Left renal cortex interstitium (tissue), 4 donors: ENCODE results near the gene SELENOS. TPM values are rescaled to one million over a fixed set of nuclear protein-coding genes. Genes with fewer than 3 reads are reported as not detected.
"Not testable (repeated sequence)": the region's sequence is repeated elsewhere in the genome, so short reads cannot be mapped to it uniquely, and the experiment has no call there.

Experiments
- DNase-seq, 4 donors: peaks; one replicate each; pipeline ENCODE4 v3.0.0-alpha.2; 2013; ENCODE audit warnings: low read depth in 4 of 4, low spot score in 2 of 4, missing footprints in 1 of 4
- polyA plus RNA-seq, 4 donors: library from polyadenylated mRNA; unstranded; fragments of 120-200 nt; gene quantifications; one replicate each; pipeline ENCODE4 v1.2.1, GENCODE V29; 2013; ENCODE audit not compliant: insufficient read length in 4 of 4

The SELENOS gene
- polyA plus RNA-seq, 4 donors, result 56.3 to 68.6 (median 65.8) TPM

- no peak for DNase-seq
Measured at GRCh38 chr15:101310508-101310907, 33.2 kb upstream of the SELENOS start.

GRCh38 chr15:101310161-101310480, 32.8 kb upstream of the SELENOS start:
- DNase-seq, result no peak

- DNase-seq, result no peak
Measured at GRCh38 chr15:101309436-101310160, 32.3 kb upstream of the SELENOS start.

GRCh38 chr15:101308604-101309435, 31.5 kb upstream of the SELENOS start:
- no peak for DNase-seq

GRCh38 chr15:101307897-101308603, 30.8 kb upstream of the SELENOS start:
- DNase-seq, result no peak

- no peak for DNase-seq
Measured at GRCh38 chr15:101307048-101307896, 30.0 kb upstream of the SELENOS start.

- no peak for DNase-seq
Measured at GRCh38 chr15:101306341-101307047, 29.2 kb upstream of the SELENOS start.

GRCh38 chr15:101305820-101306255, 28.6 kb upstream of the SELENOS start:
- DNase-seq, result no peak

GRCh38 chr15:101303408-101303807, 26.1 kb upstream of the SELENOS start:
- no peak for DNase-seq

GRCh38 chr15:101296418-101297405, 19.4 kb upstream of the SELENOS start:
- DNase-seq, result no peak

GRCh38 chr15:101295607-101296161, 18.4 kb upstream of the SELENOS start:
- DNase-seq, result peak in 1 of 4 donors; percentile 27

- peak; percentile 81 to 92 (median 88) for DNase-seq
Measured at GRCh38 chr15:101294731-101295606, 17.7 kb upstream of the SELENOS start, which contains the start of gene SNRPA1. Gene SNRPA1 (minus strand): TSS chr15:101295248. CDS start chr15:101295178, 70 bp downstream.

- no peak for DNase-seq
Measured at GRCh38 chr15:101293122-101293521, 15.8 kb upstream of the SELENOS start.

- no peak for DNase-seq
Measured at GRCh38 chr15:101288905-101289513, 11.7 kb upstream of the SELENOS start.

GRCh38 chr15:101287342-101287741, 10.1 kb upstream of the SELENOS start:
- DNase-seq, result not testable (repeated sequence)

GRCh38 chr15:101286471-101287114, 9.3 kb upstream of the SELENOS start:
- DNase-seq, result no peak
